C4-2B (cell line): ENCODE data around the gene CPA3.

Experiments used
- ZFX ChIP-seq: fragments of 450-650 bp; IDR thresholded peaks from 2 replicates; pipeline ENCODE4 v1.6.1; 2017
- TF ChIP-seq, protein P1 (sequence below): fragments of 450-650 bp; conservative IDR thresholded peaks from 2 replicates; pipeline ENCODE4 v1.5.1; 2017; ENCODE audit warnings: mild to moderate bottlenecking

DNA sequence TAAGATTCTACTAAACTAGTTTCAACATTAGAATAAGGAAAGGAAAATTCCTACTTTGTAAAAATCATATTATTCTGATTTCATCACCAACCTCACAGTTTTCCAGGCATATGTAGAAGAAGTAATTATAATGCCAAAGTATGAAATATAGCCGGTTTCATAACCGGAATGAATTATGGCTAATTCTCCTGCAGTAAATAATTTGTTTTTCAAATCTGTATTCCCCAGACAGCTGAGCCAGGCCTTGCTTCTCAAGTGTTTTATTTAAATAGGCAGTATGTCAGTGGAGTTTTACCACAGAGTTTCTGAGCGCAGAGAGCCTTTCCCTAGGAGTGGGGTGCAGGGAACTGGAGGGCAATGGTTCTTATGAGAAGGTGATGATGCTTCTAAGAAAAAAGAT is 8.7 kb upstream of the CPA3 start:
- TF ChIP-seq, protein P1, sequence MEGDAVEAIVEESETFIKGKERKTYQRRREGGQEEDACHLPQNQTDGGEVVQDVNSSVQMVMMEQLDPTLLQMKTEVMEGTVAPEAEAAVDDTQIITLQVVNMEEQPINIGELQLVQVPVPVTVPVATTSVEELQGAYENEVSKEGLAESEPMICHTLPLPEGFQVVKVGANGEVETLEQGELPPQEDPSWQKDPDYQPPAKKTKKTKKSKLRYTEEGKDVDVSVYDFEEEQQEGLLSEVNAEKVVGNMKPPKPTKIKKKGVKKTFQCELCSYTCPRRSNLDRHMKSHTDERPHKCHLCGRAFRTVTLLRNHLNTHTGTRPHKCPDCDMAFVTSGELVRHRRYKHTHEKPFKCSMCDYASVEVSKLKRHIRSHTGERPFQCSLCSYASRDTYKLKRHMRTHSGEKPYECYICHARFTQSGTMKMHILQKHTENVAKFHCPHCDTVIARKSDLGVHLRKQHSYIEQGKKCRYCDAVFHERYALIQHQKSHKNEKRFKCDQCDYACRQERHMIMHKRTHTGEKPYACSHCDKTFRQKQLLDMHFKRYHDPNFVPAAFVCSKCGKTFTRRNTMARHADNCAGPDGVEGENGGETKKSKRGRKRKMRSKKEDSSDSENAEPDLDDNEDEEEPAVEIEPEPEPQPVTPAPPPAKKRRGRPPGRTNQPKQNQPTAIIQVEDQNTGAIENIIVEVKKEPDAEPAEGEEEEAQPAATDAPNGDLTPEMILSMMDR = no peak
- no peak for TF ChIP-seq ZFX
